Right lobe of liver (tissue), 4 donors: ENCODE measurements around the gene DNMT3A.

Experiments
- CTCF ChIP-seq, 4 donors: fragments of 200-600 bp in 3 of 4; fragments of 450-650 bp in 1 of 4; IDR thresholded peaks; one replicate each; pipeline versions ENCODE4 v1.5.1 to v1.8.0; 2016 to 2022; ENCODE audit warnings: antibody characterized with exemption in 4 of 4, mild to moderate bottlenecking in 2 of 4
- POLR2A ChIP-seq: fragments of 450-650 bp; IDR thresholded peaks from one replicate; pipeline ENCODE4 v1.6.1; 2017; ENCODE audit warnings: antibody characterized with exemption, mild to moderate bottlenecking
- donor health status: DM: no; HTN: no; CAD: no.
- donor health status: DM: no; HTN: no; CAD: no.
- donor health status: DM: no; HTN: yes; CAD: no.

DNA sequence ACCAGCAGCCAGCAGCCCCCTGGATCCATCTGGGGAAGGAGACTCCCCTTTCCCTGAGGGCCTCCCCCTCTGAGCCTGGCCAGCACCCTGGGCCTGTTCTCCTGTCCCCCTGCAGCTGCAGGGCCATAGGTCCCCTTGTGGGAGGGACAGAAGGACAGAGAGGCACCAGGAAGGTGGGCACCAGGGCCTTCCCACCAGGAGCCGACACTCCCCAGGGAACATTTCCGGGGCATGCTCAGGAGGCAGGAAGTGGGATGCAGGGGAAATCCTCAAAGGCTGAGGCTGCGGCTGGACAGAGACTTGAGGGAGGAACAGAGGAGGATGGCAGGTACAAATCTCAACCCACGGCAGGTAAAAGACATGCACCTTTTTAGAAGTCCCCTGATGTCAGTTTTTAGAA is 14.4 kb upstream of the DNMT3A start:
- TF ChIP-seq CTCF (IDR thresholded peaks at IDR 0.05) (no peak), POLR2A (no peak)
